Astrocyte (in vitro differentiated cells and primary cell): ENCODE data around the gene ZNF165. TPM values are rescaled to one million over a fixed set of nuclear protein-coding genes. Genes with fewer than 3 reads are reported as not detected.

ENCODE experiments used
- DNase-seq: peaks from one replicate; pipeline ENCODE4 v3.0.0-alpha.2; 2010; ENCODE audit warnings: low read depth
- FAIRE-seq: peaks from 2 replicates; lab custom pipeline; 2011; peaks lifted over from hg19 to GRCh38; lab: Jason Lieb, UNC
- H2AFZ ChIP-seq: 2 replicates; pipeline ENCODE4 v1.6.0; 2012; ENCODE audit warnings: low read depth, low read length, inconsistent platforms
- H3K27ac ChIP-seq: 2 replicates; pipeline ENCODE4 v1.5.1; 2011; ENCODE audit warnings: low read depth, low read length, inconsistent platforms
- H3K27me3 ChIP-seq: 2 replicates; pipeline ENCODE4 v1.6.0; 2011; ENCODE audit warnings: low read length, inconsistent platforms; ENCODE audit not compliant: insufficient read depth
- H3K36me3 ChIP-seq: 2 replicates; pipeline ENCODE4 v1.5.1; 2011; ENCODE audit warnings: low read length, inconsistent platforms; ENCODE audit not compliant: insufficient read depth
- H3K4me1 ChIP-seq: 2 replicates; pipeline ENCODE4 v1.5.1; 2011; ENCODE audit warnings: low read length, inconsistent platforms; ENCODE audit not compliant: insufficient read depth
- H3K4me2 ChIP-seq: 2 replicates; pipeline ENCODE4 v1.6.0; 2012; ENCODE audit warnings: low read length, inconsistent platforms
- H3K4me3 ChIP-seq: 2 replicates; pipeline ENCODE4 v1.5.1; 2011; ENCODE audit warnings: low read depth, mild to moderate bottlenecking, low read length, inconsistent platforms; ENCODE audit not compliant: insufficient read depth
- H3K79me2 ChIP-seq: 2 replicates; pipeline ENCODE4 v1.6.0; 2012; ENCODE audit warnings: mild to moderate bottlenecking, low read length, inconsistent platforms; ENCODE audit not compliant: insufficient read depth
- H3K9ac ChIP-seq: 2 replicates; pipeline ENCODE4 v1.6.0; 2012; ENCODE audit warnings: mild to moderate bottlenecking, low read length, inconsistent platforms
- H3K9me3 ChIP-seq: 2 replicates; pipeline ENCODE4 v1.5.1; 2012; ENCODE audit warnings: low read depth, mild to moderate bottlenecking, low read length, inconsistent platforms; ENCODE audit not compliant: insufficient read depth
- H4K20me1 ChIP-seq: 2 replicates; pipeline ENCODE4 v1.6.0; 2012; ENCODE audit warnings: low read length, inconsistent platforms; ENCODE audit not compliant: insufficient read depth
- H3K27ac Mint-ChIP-seq: one replicate; pipeline ENCODE4 v1.8.0; 2021; ENCODE audit warnings: mild to moderate bottlenecking, mixed read lengths; ENCODE audit not compliant: unreplicated experiment
- H3K27me3 Mint-ChIP-seq: one replicate; pipeline ENCODE4 v1.8.0; 2021; ENCODE audit warnings: low read depth, mixed read lengths; ENCODE audit not compliant: unreplicated experiment
- H3K36me3 Mint-ChIP-seq: one replicate; pipeline ENCODE4 v1.8.0; 2021; ENCODE audit warnings: low read depth, mixed read lengths; ENCODE audit not compliant: unreplicated experiment
- H3K4me1 Mint-ChIP-seq: one replicate; pipeline ENCODE4 v1.8.0; 2021; ENCODE audit warnings: low read depth, mixed read lengths; ENCODE audit not compliant: unreplicated experiment
- H3K4me3 Mint-ChIP-seq: one replicate; pipeline ENCODE4 v1.8.0; 2021; ENCODE audit warnings: mild to moderate bottlenecking, moderate library complexity, mixed read lengths; ENCODE audit not compliant: unreplicated experiment
- H3K9me3 Mint-ChIP-seq: one replicate; pipeline ENCODE4 v1.8.0; 2021; ENCODE audit warnings: mild to moderate bottlenecking, mixed read lengths; ENCODE audit not compliant: unreplicated experiment
- CTCF ChIP-seq: IDR thresholded peaks from 2 replicates; pipeline ENCODE4 v1.5.1; 2011; ENCODE audit warnings: low read depth, mild to moderate bottlenecking, inconsistent platforms, low read length, moderate library complexity; ENCODE audit not compliant: insufficient read depth
- EZH2 ChIP-seq: IDR thresholded peaks from 2 replicates; pipeline ENCODE4 v1.6.1; 2012; ENCODE audit warnings: mild to moderate bottlenecking, low read length, inconsistent platforms; ENCODE audit not compliant: insufficient read depth
- total RNA-seq: library from RNA; stranded (reverse); gene quantifications from 2 replicates; pipeline ENCODE4 v1.2.1, GENCODE V29; 2021

Gene ZNF165
- total RNA-seq, 1 donor from 2014 or later, result 0.75 TPM

- Histone ChIP-seq H4K20me1 (peaks cover 18% of the 10 kb centered on the region), H3K4me1 (peaks cover 5% of the 10 kb centered on the region), H3K4me3 (peak overlapping the region; percentile 88), H3K79me2 (peaks cover 47% of the 10 kb centered on the region), H3K9me3 (no peaks in the 10 kb centered on the region), H3K36me3 (no peaks in the 10 kb centered on the region), H3K27me3 (no peaks in the 10 kb centered on the region), H3K27ac (peak overlapping the region; percentile 91), H3K4me2 (peak overlapping the region; percentile 90), H2AFZ (peak overlapping the region; percentile 84), H3K9ac (peak overlapping the region; percentile 94)
- no peak for FAIRE-seq
- peak overlapping the region; percentile 93 for H3K27ac Mint-ChIP-seq
- peak; percentile 96 for DNase-seq
- TF ChIP-seq CTCF (no peak), EZH2 (no peak)
- H3K4me3 Mint-ChIP-seq, result peak overlapping the region; percentile 92
- no peaks in the 10 kb centered on the region for H3K27me3 Mint-ChIP-seq
- no peaks in the 10 kb centered on the region for H3K9me3 Mint-ChIP-seq
- H3K4me1 Mint-ChIP-seq, result peaks cover 17% of the 10 kb centered on the region
- no peaks in the 10 kb centered on the region for H3K36me3 Mint-ChIP-seq
These were observed 56.5 kb downstream of the ZNF165 start for GRCh38 chr6:28136585-28137504.

- peak overlapping the region; percentile 90 for H3K4me2 ChIP-seq
- H3K27me3 ChIP-seq, result no peaks in the 10 kb centered on the region
- H3K36me3 Mint-ChIP-seq, result no peaks in the 10 kb centered on the region
- H3K27ac ChIP-seq, result peak overlapping the region; percentile 91
- H3K4me3 Mint-ChIP-seq, result peak overlapping the region; percentile 92
- H3K4me1 Mint-ChIP-seq, result peaks cover 17% of the 10 kb centered on the region
- no peaks in the 10 kb centered on the region for H3K27me3 Mint-ChIP-seq
- peak overlapping the region; percentile 94 for H3K9ac ChIP-seq
- H3K79me2 ChIP-seq, result peaks cover 49% of the 10 kb centered on the region
- peaks cover 14% of the 10 kb centered on the region for H4K20me1 ChIP-seq
- peak overlapping the region; percentile 84 for H2AFZ ChIP-seq
- no peaks in the 10 kb centered on the region for H3K9me3 ChIP-seq
- H3K36me3 ChIP-seq, result no peaks in the 10 kb centered on the region
- no peaks in the 10 kb centered on the region for H3K9me3 Mint-ChIP-seq
- H3K4me3 ChIP-seq, result peak overlapping the region; percentile 88
- H3K4me1 ChIP-seq, result peaks cover 5% of the 10 kb centered on the region
- no peak for FAIRE-seq
- peak; percentile 3 for DNase-seq
- TF ChIP-seq EZH2 (no peak), CTCF (no peak)
- H3K27ac Mint-ChIP-seq, result peak overlapping the region; percentile 93
These were observed 57.2 kb downstream of the ZNF165 start for GRCh38 chr6:28137505-28137981.

Other genes with a start within 250 kb of the ZNF165 start
- not detected in 2 replicates for gene OR2B2, start 168.2 kb upstream of the ZNF165 start, total RNA-seq
- gene OR2B6, start 123.3 kb upstream of the ZNF165 start, total RNA-seq, result not detected in 2 replicates
- gene ZSCAN16, start 44.0 kb downstream of the ZNF165 start, total RNA-seq, result 1.9 and 2.5 TPM in 2 replicates
- gene ZKSCAN8, start 61.3 kb downstream of the ZNF165 start, total RNA-seq, result 21.8 and 25.1 TPM in 2 replicates
- gene ZSCAN9, start 144.7 kb downstream of the ZNF165 start, total RNA-seq, result 14.7 and 16.9 TPM in 2 replicates
- gene ZKSCAN4, start 171.7 kb downstream of the ZNF165 start, total RNA-seq, result 3.9 TPM in 2 replicates
- gene NKAPL, start 178.7 kb downstream of the ZNF165 start, total RNA-seq, result not detected in 2 replicates
- 12.0 and 15.9 TPM in 2 replicates for gene ZSCAN26, start 186.6 kb downstream of the ZNF165 start, total RNA-seq
- gene PGBD1, start 201.0 kb downstream of the ZNF165 start, total RNA-seq, result 7.9 and 8.1 TPM in 2 replicates